ENCODE results near the gene FNTB.

Gene FNTB

DNA sequence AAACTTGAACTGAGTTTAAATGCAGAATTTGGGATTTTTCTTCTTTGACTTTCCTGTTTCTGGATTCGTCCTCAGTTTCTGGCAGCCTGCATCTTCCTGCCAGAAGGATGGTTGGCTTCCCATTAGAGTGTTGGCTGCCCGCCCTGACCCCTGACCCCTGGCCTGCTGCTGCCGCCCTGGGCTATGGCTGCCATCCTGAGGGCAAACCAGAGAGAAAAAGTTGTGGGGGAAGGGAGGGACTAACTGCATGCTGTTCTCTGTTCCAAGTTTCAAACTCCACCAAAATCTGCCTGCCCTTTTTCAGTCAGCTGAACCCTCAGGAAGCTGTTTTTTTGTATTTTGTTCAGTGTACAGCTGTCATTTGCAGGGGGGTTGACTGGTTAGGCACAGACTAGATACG is 48.4 kb downstream of the FNTB start:
- Histone ChIP-seq H3K4me3 (ENCODE audit: low read depth in 1 of 2, low read length in 1 of 2) (no peak overlapping the region), H3K27me3 (no peaks in the 10 kb centered on the region), H3K27ac (peak overlapping the region; percentile 2), H3K4me1 (ENCODE audit: control insufficient read depth in 1 of 2, insufficient read depth in 1 of 2, low read depth in 1 of 2, low read length in 1 of 2) (peaks cover 0 to 1% of the 10 kb centered on the region in 2 experiments), H3K9me3 (no peaks in the 10 kb centered on the region), H3K36me3 (peaks cover 12% of the 10 kb centered on the region)
- TF ChIP-seq, protein P1, sequence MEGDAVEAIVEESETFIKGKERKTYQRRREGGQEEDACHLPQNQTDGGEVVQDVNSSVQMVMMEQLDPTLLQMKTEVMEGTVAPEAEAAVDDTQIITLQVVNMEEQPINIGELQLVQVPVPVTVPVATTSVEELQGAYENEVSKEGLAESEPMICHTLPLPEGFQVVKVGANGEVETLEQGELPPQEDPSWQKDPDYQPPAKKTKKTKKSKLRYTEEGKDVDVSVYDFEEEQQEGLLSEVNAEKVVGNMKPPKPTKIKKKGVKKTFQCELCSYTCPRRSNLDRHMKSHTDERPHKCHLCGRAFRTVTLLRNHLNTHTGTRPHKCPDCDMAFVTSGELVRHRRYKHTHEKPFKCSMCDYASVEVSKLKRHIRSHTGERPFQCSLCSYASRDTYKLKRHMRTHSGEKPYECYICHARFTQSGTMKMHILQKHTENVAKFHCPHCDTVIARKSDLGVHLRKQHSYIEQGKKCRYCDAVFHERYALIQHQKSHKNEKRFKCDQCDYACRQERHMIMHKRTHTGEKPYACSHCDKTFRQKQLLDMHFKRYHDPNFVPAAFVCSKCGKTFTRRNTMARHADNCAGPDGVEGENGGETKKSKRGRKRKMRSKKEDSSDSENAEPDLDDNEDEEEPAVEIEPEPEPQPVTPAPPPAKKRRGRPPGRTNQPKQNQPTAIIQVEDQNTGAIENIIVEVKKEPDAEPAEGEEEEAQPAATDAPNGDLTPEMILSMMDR (IDR thresholded peaks at IDR 0.05): no peak

DNA sequence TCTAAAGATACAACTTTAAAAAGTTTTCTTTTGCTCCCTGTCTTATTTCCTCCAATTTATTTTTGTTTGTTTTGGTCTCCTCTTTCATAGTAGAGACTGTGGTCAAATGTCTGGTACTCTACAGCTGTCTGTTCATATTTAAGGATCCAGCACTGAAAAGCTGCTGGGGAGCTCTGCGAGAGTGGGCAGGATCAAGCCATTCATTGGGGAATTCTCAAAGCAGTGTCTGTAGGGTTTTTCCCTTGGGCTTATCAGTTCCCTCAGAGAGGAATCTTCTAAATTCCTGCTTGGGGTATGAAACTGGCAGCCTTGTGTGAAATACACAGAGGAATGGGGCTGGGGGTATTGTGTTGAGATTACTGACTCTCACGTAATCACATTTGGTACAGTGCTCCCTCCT is 52.3 kb downstream of the FNTB start:
- no peaks in the 10 kb centered on the region for H3K27me3 ChIP-seq
- no peak overlapping the region for H3K27ac ChIP-seq
- TF ChIP-seq, protein P1 (IDR thresholded peaks at IDR 0.05): no peak
- peaks cover 20 to 31% of the 10 kb centered on the region in 2 experiments for H3K4me1 ChIP-seq (ENCODE audit: control insufficient read depth in 1 of 2, insufficient read depth in 1 of 2, low read depth in 1 of 2, low read length in 1 of 2)
- H3K9me3 ChIP-seq: no peaks in the 10 kb centered on the region
- peaks cover 3% of the 10 kb centered on the region for H3K36me3 ChIP-seq
- H3K4me3 ChIP-seq (ENCODE audit: low read depth in 1 of 2, low read length in 1 of 2): no peak overlapping the region

DNA sequence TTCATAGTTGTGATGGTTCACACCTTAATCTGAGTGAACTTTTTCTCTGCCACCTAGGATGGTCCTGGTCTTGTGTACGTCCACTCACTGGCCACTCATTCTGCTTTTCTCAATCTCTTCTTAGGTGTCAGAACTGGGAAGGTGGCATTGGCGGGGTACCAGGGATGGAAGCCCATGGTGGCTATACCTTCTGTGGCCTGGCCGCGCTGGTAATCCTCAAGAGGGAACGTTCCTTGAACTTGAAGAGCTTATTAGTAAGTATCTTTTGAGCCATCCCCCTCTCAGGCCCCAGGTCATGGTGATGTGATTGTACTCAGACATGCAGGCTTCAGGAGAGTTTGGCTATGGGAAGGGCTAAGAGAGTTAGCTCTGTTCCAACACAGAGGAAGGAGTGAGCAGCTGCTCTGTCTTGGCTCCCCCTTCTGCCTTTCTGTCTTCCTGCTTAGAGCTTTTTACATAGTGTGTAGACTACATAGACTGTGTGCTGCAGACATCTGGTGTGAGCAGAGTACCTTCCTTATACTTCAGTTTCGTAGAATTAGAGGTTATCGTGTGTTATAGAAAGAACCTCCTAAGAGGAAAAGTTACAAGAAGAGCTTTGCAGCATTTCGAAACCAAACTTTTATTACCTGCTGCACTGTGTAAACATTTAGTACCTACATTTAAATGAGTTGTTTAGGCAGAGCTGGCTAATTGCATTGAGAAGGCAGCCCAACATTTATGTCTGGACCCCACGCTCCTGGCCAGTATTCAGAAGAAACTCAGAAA is 54.2 kb downstream of the FNTB start:
- Histone ChIP-seq H3K4me3 (ENCODE audit: low read depth in 1 of 2, low read length in 1 of 2) (no peak overlapping the region), H3K4me1 (ENCODE audit: control insufficient read depth in 1 of 2, insufficient read depth in 1 of 2, low read depth in 1 of 2, low read length in 1 of 2) (peaks cover 38 to 50% of the 10 kb centered on the region in 2 experiments), H3K27me3 (no peaks in the 10 kb centered on the region), H3K36me3 (peaks cover 3% of the 10 kb centered on the region), H3K9me3 (no peaks in the 10 kb centered on the region), H3K27ac (peak overlapping the region; percentile 86)
- TF ChIP-seq, protein P1 (IDR thresholded peaks at IDR 0.05): no peak

DNA sequence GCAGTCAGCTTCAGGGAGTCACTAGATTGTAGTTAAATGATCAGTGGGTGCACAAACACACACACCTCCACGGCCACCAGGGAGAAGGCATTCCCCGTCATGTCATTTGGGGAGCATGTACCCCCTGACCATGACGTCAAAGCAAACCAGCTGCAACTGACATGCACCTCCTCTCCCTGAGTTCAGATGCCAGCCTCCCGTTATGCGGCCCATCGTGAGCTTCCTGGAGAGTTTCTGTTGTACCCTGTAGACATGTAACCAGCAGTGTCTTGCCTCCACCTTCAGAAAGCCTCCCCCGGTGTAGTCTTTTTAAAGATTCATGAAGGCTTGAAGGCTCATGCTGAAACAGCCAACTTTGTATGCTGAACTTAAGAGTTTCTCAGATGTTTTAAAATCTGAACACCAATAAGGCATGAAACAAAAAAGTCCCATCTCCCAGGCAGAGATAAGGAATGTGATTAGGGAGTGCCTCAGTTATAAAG is 54.8 kb downstream of the FNTB start:
- Histone ChIP-seq H3K9me3 (no peaks in the 10 kb centered on the region), H3K4me1 (ENCODE audit: control insufficient read depth in 1 of 2, insufficient read depth in 1 of 2, low read depth in 1 of 2, low read length in 1 of 2) (peaks cover 42 to 56% of the 10 kb centered on the region in 2 experiments), H3K27me3 (no peaks in the 10 kb centered on the region), H3K4me3 (ENCODE audit: low read depth in 1 of 2, low read length in 1 of 2) (no peak overlapping the region), H3K27ac (peak overlapping the region; percentile 86), H3K36me3 (peaks cover 3% of the 10 kb centered on the region)
- TF ChIP-seq, protein P1 (IDR thresholded peaks at IDR 0.05): no peak

DNA sequence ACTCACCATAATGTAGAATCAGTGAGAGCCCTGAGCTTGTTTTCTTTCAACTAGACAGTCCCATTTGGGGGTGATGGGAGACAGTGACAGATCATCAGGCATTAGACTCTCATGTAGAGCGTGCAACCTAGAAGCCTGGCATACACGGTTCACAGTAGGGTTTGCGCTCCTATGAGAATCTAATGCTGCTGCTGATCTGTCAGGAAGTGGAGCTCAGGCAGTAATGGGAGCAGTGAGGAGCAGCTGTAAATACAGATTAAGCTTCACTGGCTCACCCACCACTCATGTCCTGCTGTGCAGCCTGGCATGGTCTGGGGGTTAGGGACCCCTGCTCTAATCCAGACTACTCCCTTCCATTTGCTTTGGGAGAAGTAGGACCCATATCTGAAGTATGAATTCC is 55.6 kb downstream of the FNTB start:
- H3K36me3 ChIP-seq: peaks cover 3% of the 10 kb centered on the region
- peak overlapping the region; percentile 86 for H3K27ac ChIP-seq
- H3K4me3 ChIP-seq (ENCODE audit: low read depth in 1 of 2, low read length in 1 of 2): peak overlapping the region; percentile 13 to 50
- no peaks in the 10 kb centered on the region for H3K27me3 ChIP-seq
- no peaks in the 10 kb centered on the region for H3K9me3 ChIP-seq
- peaks cover 47 to 61% of the 10 kb centered on the region in 2 experiments for H3K4me1 ChIP-seq (ENCODE audit: control insufficient read depth in 1 of 2, insufficient read depth in 1 of 2, low read depth in 1 of 2, low read length in 1 of 2)
- TF ChIP-seq, protein P1 (IDR thresholded peaks at IDR 0.05): no peak
